ENCODE data around the gene C1orf105. TPM values are rescaled to one million over a fixed set of nuclear protein-coding genes. Genes with fewer than 3 reads are reported as not detected.
A peak's percentile ranks its signal among the peaks of the same experiment; 100 is the strongest.

The C1orf105 gene
- polyA plus RNA-seq, 1 of the 3 experiments (the other 2 are of a cell fraction) = not detected

- 34% methylated on average over 9 of the region's 9 CpGs for WGBS (ENCODE audit: low lambda C conversion rate)
- Histone ChIP-seq H3K9me3 (no peaks in the 10 kb centered on the region), H3K4me1 (ENCODE audit: control insufficient read depth in 1 of 2, insufficient read depth in 2 of 2, low read depth in 1 of 2, low read length in 1 of 2) (peaks cover 13 to 29% of the 10 kb centered on the region in 2 experiments), H3K9ac (peak overlapping the region; percentile 26; the same call in 1 of the 2 replicates), H3K27me3 (ENCODE audit: insufficient read depth) (no peaks in the 10 kb centered on the region), H2AFZ (ENCODE audit: low read depth) (peak overlapping the region; percentile 50; the same call in 1 of the 2 replicates), H3F3A (replicated peaks; ENCODE audit: insufficient read depth) (peaks cover 19% of the 10 kb centered on the region), H3K27ac (ENCODE audit: low read depth in 2 of 2, low read length in 1 of 2) (peak overlapping the region; percentile 85 to 88), H4K20me1 (ENCODE audit: insufficient read depth) (no peaks in the 10 kb centered on the region), H3K4me3 (ENCODE audit: low read depth in 2 of 2, low read length in 1 of 2) (peak overlapping the region in 1 of 2 experiments; percentile 1; a peak in 1 of 4 replicates), H3K36me3 (replicated peaks in 1 of 2; ENCODE audit: control insufficient read depth in 1 of 2, insufficient read depth in 2 of 2, low read length in 1 of 2) (peaks cover 0 to 5% of the 10 kb centered on the region in 2 experiments), H3K79me2 (ENCODE audit: insufficient read depth) (no peaks in the 10 kb centered on the region; the same call in 1 of the 2 replicates), H3K4me2 (peak overlapping the region; percentile 14; the same call in 1 of the 2 replicates), H3K9me2 (no peaks in the 10 kb centered on the region)
- DNase-seq = peak; percentile 29
- ChIA-PET POLR2A (no interaction called here), CTCF (interaction anchor here (0.6 to 3.8 kb wide), 49 partner anchors 9 to 723 kb away, joined by 3 to 42 read pairs (median 4); partner anchors contain the start of gene C1orf105)
- TF ChIP-seq ELF1 (IDR thresholded peaks at IDR 0.05) = no peak
- no peak for TF ChIP-seq TAF1 (IDR thresholded peaks at IDR 0.05; ENCODE audit: borderline replicate concordance, low read depth, low read length)
- TF ChIP-seq TEAD4 (IDR thresholded peaks at IDR 0.05; ENCODE audit: borderline replicate concordance, insufficient read depth) = peak; percentile 28; the same call in 1 of the 2 replicates
- TF ChIP-seq FOSL2 (IDR thresholded peaks at IDR 0.05; ENCODE audit: borderline replicate concordance, low read depth) = peak; percentile 57; the same call in 1 of the 2 replicates
- 0 out of 2 replicates have a peak, but pooled peaks have one; percentile 26 for TF ChIP-seq YY1 (IDR thresholded peaks at IDR 0.05; ENCODE audit: low read depth)
- TF ChIP-seq CHD2 (IDR thresholded peaks at IDR 0.05; ENCODE audit: low read length, partially characterized antibody) = no peak
- no peak for TF ChIP-seq MXI1 (IDR thresholded peaks at IDR 0.05; ENCODE audit: low read depth, low read length)
- no peak for TF ChIP-seq USF1 (IDR thresholded peaks at IDR 0.05; ENCODE audit: borderline replicate concordance, low read depth)
- TF ChIP-seq IRF3 (IDR thresholded peaks at IDR 0.05; ENCODE audit: low read depth, low read length) = no peak
- peak; percentile 57 for TF ChIP-seq PBX3 (IDR thresholded peaks at IDR 0.05)
- peak; percentile 46 for TF ChIP-seq JUND (IDR thresholded peaks at IDR 0.05)
- no peak for TF ChIP-seq ZBTB33 (IDR thresholded peaks at IDR 0.05; ENCODE audit: borderline replicate concordance, low read depth)
- TF ChIP-seq SIN3A (IDR thresholded peaks at IDR 0.05; ENCODE audit: borderline replicate concordance, low read depth, low read length) = no peak
- TF ChIP-seq EP300 (IDR thresholded peaks at IDR 0.05; ENCODE audit: borderline replicate concordance in 1 of 2, low read depth in 1 of 2, low read length in 1 of 2) = peak in 1 of 2 experiments; percentile 66; a peak in 1 of 4 replicates
- no peak for TF ChIP-seq REST (IDR thresholded peaks at IDR 0.05; ENCODE audit: low read depth, low read length)
- peak; percentile 82 for TF ChIP-seq CTCF (IDR thresholded peaks at IDR 0.05)
- no peak for TF ChIP-seq GABPA (IDR thresholded peaks at IDR 0.05; ENCODE audit: low read depth)
- 0 out of 2 replicates have a peak, but pooled peaks have one; percentile 48 for TF ChIP-seq FOXM1 (IDR thresholded peaks at IDR 0.05; ENCODE audit: low read depth)
- 0 out of 2 replicates have a peak, but pooled peaks have one; percentile 54 for TF ChIP-seq NFIC (IDR thresholded peaks at IDR 0.05; ENCODE audit: borderline replicate concordance)
- TF ChIP-seq RCOR1 (IDR thresholded peaks at IDR 0.05; ENCODE audit: low read length) = no peak
- no peak for TF ChIP-seq RFX5 (IDR thresholded peaks at IDR 0.05; ENCODE audit: low read length)
Observed at GRCh38 chr1:172398970-172399755, 21.3 kb upstream of the C1orf105 start.

Measured in SK-N-SH (cell line).